Kidney (tissue), 14 donors: ENCODE results near the gene SRPK2. TPM values are rescaled to one million over a fixed set of nuclear protein-coding genes. Genes with fewer than 3 reads are reported as not detected.
"Not testable (repeated sequence)": the region's sequence is repeated elsewhere in the genome, so short reads cannot be mapped to it uniquely, and the experiment has no call there.

Source experiments
- DNase-seq, 5 donors: peaks; one replicate each; pipeline ENCODE4 v3.0.0-alpha.2; 2013 to 2020
- FAIRE-seq: peaks from 2 replicates; lab custom pipeline; 2012; peaks lifted over from hg19 to GRCh38; lab: Jason Lieb, UNC
- H3K27ac ChIP-seq, 2 donors: one replicate each; pipeline ENCODE4 v1.7.0; 2013; ENCODE audit warnings: low read depth in 2 of 2, low read length in 2 of 2, inconsistent platforms in 1 of 2
- H3K27me3 ChIP-seq: one replicate; pipeline ENCODE4 v1.7.1; 2013; ENCODE audit warnings: low read length, inconsistent platforms; ENCODE audit not compliant: control insufficient read depth, insufficient read depth
- H3K36me3 ChIP-seq, 3 donors: one replicate each; pipeline versions ENCODE4 v1.7.0 to v1.7.1; 2013; ENCODE audit warnings: low read length in 3 of 3, control low read depth in 1 of 3, inconsistent platforms in 1 of 3; ENCODE audit not compliant: insufficient read depth in 3 of 3, control insufficient read depth in 2 of 3
- H3K4me1 ChIP-seq, 3 donors: one replicate each; pipeline versions ENCODE4 v1.7.0 to v1.7.1; 2013; ENCODE audit warnings: low read length in 3 of 3, inconsistent platforms in 1 of 3, low read depth in 1 of 3; ENCODE audit not compliant: control insufficient read depth in 2 of 3, insufficient read depth in 2 of 3
- H3K4me3 ChIP-seq, 3 donors: one replicate each; pipeline versions ENCODE4 v1.7.0 to v1.8.1; 2013; ENCODE audit warnings: low read length in 3 of 3, control low read depth in 1 of 3, inconsistent platforms in 1 of 3
- H3K9ac ChIP-seq, 3 donors: one replicate each; pipeline versions ENCODE4 v1.7.0 to v1.7.1; 2013; ENCODE audit warnings: low read length in 3 of 3, control low read depth in 1 of 3, inconsistent platforms in 1 of 3
- H3K9me3 ChIP-seq, 3 donors: one replicate each; pipeline versions ENCODE4 v1.7.0 to v1.7.1; 2013; ENCODE audit warnings: low read length in 3 of 3, control low read depth in 1 of 3, inconsistent platforms in 1 of 3; ENCODE audit not compliant: control insufficient read depth in 2 of 3, insufficient read depth in 1 of 3
- intact Hi-C: fragments of 100-400 bp; cut with DNase I; formaldehyde crosslinking; loops from one replicate; pipeline ENCODE4 v1.11.1; 2022
- polyA plus RNA-seq: library from polyadenylated mRNA; stranded (reverse); fragments of 350-450 nt; fragmentation: Illumina TruSeq; extraction: RNeasy Lipid Tissue Mini Kit (QIAGEN cat#74804); gene quantifications from one replicate; pipeline ENCODE4 v1.2.3, GENCODE V29; 2014; ENCODE audit warnings: low read depth, low replicate concordance; ENCODE audit not compliant: insufficient read depth
- total RNA-seq: library from RNA; stranded (reverse); fragmentation: NEBNext Ultra II Directional; extraction: Animal tissue kit (Norgen Biotek cat#: 25700); gene quantifications from one replicate; pipeline ENCODE4 v1.2.1, GENCODE V29; 2021
- TF ChIP-seq, protein P1 (sequence below): IDR thresholded peaks from 3 replicates; pipeline ENCODE4 v1.5.1; 2012; ENCODE audit warnings: mild to moderate bottlenecking, moderate library complexity, borderline replicate concordance; ENCODE audit not compliant: insufficient read depth; ENCODE audit errors: extremely low read depth
- donor health status: control.
- donor health status: control.
- donor health status: control.
- donor health status: control.
- donor health status: control.
- donor health status: DM: yes; HTN: yes; CAD: no.
- donor health status: Normal renal cell carcinoma (clear cell type).

The SRPK2 gene
- total and polyA plus RNA-seq, 2 donors from 2014 or later = 9.9 to 43.1 TPM

DNA sequence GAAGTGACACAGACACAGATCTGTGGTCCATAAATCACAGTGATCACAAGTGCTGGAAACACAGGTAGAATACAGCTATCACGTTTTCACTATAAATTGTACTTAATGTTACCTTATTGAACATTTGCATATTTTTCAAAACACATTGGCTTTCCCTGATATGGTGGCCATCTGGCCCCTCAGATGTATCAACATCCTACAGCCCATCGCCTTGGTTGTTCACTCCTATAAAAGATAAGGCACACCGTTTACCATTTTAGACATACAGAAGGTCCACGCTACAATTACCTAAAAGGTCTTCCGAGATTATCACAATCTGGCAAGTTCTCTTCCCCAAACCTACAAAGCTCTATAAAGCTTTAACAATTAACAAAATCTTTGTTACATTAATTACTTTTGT, 91.4 kb downstream of the SRPK2 start:
- FAIRE-seq = no peak
- TF ChIP-seq, protein P1, sequence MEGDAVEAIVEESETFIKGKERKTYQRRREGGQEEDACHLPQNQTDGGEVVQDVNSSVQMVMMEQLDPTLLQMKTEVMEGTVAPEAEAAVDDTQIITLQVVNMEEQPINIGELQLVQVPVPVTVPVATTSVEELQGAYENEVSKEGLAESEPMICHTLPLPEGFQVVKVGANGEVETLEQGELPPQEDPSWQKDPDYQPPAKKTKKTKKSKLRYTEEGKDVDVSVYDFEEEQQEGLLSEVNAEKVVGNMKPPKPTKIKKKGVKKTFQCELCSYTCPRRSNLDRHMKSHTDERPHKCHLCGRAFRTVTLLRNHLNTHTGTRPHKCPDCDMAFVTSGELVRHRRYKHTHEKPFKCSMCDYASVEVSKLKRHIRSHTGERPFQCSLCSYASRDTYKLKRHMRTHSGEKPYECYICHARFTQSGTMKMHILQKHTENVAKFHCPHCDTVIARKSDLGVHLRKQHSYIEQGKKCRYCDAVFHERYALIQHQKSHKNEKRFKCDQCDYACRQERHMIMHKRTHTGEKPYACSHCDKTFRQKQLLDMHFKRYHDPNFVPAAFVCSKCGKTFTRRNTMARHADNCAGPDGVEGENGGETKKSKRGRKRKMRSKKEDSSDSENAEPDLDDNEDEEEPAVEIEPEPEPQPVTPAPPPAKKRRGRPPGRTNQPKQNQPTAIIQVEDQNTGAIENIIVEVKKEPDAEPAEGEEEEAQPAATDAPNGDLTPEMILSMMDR = no peak
- H3K27ac ChIP-seq = no peak overlapping the region

DNA sequence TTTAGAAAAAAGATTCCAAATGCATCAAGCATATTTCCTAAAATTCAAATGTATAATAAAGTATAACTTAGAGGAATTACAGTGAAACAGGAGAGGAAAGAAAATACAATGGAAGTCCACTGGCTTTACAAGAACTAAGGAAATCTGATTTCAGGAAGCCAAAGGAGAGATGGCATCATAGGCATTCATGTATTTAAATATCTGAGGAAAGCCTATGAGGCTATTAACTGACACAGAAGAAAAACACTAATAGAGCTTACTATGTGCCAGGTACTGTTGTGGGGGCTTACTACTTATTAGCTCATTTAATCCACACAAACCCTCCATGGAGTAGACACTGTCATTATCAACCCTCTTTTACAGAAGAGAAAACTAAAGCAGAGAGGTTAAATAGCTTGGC, 92.2 kb downstream of the SRPK2 start:
- no peak overlapping the region for H3K9ac ChIP-seq
- H3K4me3 ChIP-seq = no peak overlapping the region
- no peak overlapping the region for H3K27ac ChIP-seq
- no peaks in the 10 kb centered on the region for H3K27me3 ChIP-seq
- H3K36me3 ChIP-seq = no peaks in the 10 kb centered on the region
- FAIRE-seq (no peak), DNase-seq (no peak)
- TF ChIP-seq, protein P1 = no peak
- H3K9me3 ChIP-seq = no peaks in the 10 kb centered on the region
- peaks cover 0 to 6% (median 0%) of the 10 kb centered on the region in 3 donors for H3K4me1 ChIP-seq
- intact Hi-C loops = no loop called here

More for the DNA sequence above, 91.4 kb downstream of the SRPK2 start:
- no peaks in the 10 kb centered on the region for H3K36me3 ChIP-seq
- H3K4me1 ChIP-seq = peaks cover 0 to 6% (median 0%) of the 10 kb centered on the region in 3 donors
- no peak for DNase-seq
- no peak overlapping the region for H3K4me3 ChIP-seq
- H3K9ac ChIP-seq = no peak overlapping the region
- intact Hi-C loops = no loop called here
- no peaks in the 10 kb centered on the region for H3K27me3 ChIP-seq
- no peaks in the 10 kb centered on the region for H3K9me3 ChIP-seq

DNA sequence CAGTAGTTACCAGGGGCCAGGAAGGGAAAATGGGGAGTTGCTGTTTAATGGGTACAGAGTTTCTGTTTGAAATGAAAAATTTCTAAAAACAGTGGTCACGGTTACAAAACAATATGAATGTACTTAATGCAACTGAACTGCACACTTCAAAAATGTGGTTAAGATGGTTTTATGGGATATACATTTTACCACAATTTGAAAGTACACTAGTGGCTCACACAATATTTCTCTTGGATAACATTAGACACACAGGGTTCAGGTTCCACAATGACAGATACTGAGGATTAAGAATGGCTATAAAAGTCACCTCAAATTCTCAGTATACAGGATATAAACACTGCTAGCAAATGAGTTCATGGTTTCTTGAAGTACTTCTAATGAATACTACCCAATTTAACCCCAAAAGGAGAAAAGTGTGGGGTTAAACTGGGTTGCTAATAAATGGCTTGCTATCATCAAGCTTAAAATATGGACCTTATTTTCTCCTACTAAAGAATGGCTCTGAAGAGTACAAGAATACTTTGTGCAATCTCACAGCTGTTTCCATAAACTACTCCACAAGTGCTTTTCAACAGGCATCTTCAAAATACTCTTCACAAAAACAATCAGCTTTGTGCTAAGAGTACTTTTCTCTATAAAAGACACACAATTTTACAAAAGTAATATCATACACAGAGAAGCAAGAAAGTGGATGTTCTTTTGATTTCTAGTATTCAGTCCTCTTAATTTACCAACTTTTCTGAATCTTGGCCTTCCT, 92.9 kb downstream of the SRPK2 start:
- DNase-seq (no peak), FAIRE-seq (no peak)
- Histone ChIP-seq H3K4me3 (no peak overlapping the region), H3K36me3 (no peaks in the 10 kb centered on the region), H3K27me3 (no peaks in the 10 kb centered on the region), H3K9ac (no peak overlapping the region), H3K9me3 (no peaks in the 10 kb centered on the region), H3K4me1 (peaks cover 0 to 6% (median 0%) of the 10 kb centered on the region in 3 donors), H3K27ac (no peak overlapping the region)
- intact Hi-C loops = no loop called here
- TF ChIP-seq, protein P1 = no peak

DNA sequence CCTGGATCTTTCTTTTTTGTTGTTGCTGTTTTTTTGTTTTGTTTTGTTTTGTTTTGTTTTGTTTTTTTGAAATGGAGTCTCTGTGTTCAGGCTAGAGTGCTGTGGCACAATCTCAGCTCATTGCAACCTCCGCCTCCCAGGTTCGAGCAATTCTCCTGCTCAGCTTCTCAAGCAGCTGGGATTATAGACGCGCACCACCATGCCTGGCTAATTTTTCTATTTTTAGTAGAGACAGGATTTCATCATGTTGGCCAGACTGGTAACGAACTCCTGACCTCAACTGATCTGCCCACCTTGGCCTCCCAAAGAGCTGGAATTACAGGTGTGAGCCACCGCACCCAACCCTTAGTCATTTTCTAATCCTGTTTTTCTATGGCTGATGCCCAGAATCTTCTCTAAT, 94.2 kb downstream of the SRPK2 start:
- H3K27ac ChIP-seq, H3K36me3 ChIP-seq, H3K9me3 ChIP-seq, DNase-seq, H3K4me1 ChIP-seq, H3K27me3 ChIP-seq, H3K9ac ChIP-seq, H3K4me3 ChIP-seq, intact Hi-C loops, FAIRE-seq: not testable (repeated sequence)
